Amniotic epithelial cell (primary cell): ENCODE data around the gene MAP7.
A peak's percentile ranks its signal among the peaks of the same experiment; 100 is the strongest.
"Not testable (repeated sequence)": the region's sequence is repeated elsewhere in the genome, so short reads cannot be mapped to it uniquely, and the experiment has no call there.

Source experiments
- DNase-seq: peaks from one replicate; pipeline ENCODE4 v3.0.0-alpha.2; 2010; ENCODE audit warnings: low read depth

The MAP7 gene

GRCh38 chr6:136421537-136422158, 128.6 kb downstream of the MAP7 start:
- DNase-seq, result no peak

- no peak for DNase-seq
These were observed 129.4 kb downstream of the MAP7 start for GRCh38 chr6:136420853-136421252.

- DNase-seq, result peak; percentile 75
These were observed 134.7 kb downstream of the MAP7 start for GRCh38 chr6:136415351-136416007.

- no peak for DNase-seq
These were observed 137.8 kb downstream of the MAP7 start for GRCh38 chr6:136412410-136412809.

- DNase-seq, result no peak
These were observed 138.5 kb downstream of the MAP7 start for GRCh38 chr6:136411453-136412354.

DNA sequence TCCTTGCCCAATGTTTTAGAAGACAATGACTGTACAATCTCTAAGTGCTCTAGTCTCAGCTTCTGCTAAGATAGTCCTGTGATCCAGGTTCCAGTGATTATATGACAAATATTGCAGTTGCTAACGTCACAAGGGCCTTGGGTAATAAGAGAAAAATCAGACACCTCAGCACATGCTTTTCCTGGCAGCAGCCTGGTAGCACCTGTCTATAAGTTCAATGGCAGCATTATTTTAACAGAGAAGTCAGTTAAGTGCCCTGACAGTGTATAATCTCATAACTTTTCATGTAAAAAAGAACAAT, 139.2 kb downstream of the MAP7 start:
- DNase-seq, result no peak

- no peak for DNase-seq
These were observed 139.8 kb downstream of the MAP7 start for GRCh38 chr6:136410201-136411024.

- DNase-seq, result no peak
These were observed 140.6 kb downstream of the MAP7 start for GRCh38 chr6:136409597-136409996.

- peak; percentile 74 for DNase-seq
These were observed 142.0 kb downstream of the MAP7 start for GRCh38 chr6:136408204-136408603.

GRCh38 chr6:136405420-136406029, 144.7 kb downstream of the MAP7 start:
- peak; percentile 35 for DNase-seq

- no peak for DNase-seq
These were observed 145.4 kb downstream of the MAP7 start for GRCh38 chr6:136404627-136405419.

DNA sequence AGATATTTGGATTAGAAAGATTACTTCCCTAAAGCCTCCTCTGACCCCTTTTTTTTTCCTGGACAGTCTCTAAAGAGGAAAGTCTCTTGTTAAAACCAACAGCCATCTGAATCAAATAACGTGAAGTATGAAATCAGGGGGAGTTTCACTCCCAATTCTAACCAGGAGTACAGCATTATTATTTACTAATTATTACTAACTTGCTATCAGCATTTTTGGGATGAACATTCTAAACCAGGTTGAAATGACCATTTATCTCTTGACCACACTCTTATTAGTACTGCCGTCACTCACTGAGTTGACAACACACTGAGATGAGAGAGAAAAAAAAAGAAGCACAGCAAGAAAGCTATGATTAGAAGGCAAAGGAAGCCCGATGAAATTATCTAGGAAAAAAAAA, 146.2 kb downstream of the MAP7 start:
- peak; percentile 35 for DNase-seq

GRCh38 chr6:136403110-136403980, 146.9 kb downstream of the MAP7 start:
- peak; percentile 97 for DNase-seq

DNA sequence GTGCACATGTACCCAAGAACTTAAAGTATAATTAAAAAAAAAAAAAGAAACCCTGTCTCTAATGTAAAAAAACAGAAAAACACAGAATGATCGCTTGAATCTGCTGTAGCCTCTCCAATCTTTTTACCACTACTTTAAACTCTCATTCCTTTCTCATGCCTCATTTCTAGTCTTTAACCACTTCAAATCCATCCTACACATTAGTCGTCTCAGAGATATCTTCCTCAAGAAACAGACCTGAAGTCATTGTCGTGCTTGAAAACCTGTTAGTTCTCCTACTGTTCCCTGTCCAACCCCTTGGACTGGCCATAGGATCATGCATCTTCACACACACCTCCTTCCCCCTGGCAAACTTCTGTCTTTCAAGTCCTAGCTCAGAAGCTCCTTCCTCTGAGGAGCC, 148.5 kb downstream of the MAP7 start:
- DNase-seq, result peak; percentile 61

DNA sequence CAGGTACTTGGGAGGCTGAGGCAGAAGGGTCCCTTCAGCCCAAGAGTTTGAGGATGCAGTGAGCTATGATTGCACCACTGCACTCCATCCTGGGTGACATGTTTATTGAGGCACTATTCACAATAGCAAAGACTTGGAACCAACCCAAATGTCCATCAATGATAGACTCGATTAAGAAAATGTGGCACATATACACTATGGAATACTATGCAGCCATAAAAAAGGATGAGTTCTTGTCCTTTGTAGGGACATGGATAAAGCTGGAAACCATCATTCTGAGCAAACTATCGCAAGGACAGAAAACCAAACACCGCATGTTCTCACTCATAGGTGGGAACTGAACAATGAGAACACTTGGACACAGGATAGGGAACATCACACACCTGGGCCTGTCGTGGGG, 149.0 kb downstream of the MAP7 start:
- not testable (repeated sequence) for DNase-seq

GRCh38 chr6:136398453-136398852, 151.8 kb downstream of the MAP7 start:
- no peak for DNase-seq

DNA sequence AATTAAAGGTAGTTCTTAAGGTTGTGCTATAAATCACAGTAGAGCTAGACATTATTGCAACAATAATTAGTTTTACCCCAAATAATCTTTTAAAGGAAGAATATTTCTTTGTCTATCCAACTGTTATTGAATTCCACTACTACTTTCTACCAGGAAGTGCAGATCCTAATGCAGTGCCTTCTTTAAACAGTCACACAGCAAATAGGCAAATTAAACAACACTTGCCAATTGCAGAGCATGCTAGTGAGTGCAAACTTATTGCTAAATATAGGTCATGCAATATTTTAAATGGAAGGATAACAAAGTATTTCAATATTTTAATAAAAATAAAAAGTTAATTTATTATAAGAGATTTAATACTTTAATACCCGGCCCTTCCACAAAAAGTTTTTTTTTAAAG, 153.3 kb downstream of the MAP7 start:
- no peak for DNase-seq

DNA sequence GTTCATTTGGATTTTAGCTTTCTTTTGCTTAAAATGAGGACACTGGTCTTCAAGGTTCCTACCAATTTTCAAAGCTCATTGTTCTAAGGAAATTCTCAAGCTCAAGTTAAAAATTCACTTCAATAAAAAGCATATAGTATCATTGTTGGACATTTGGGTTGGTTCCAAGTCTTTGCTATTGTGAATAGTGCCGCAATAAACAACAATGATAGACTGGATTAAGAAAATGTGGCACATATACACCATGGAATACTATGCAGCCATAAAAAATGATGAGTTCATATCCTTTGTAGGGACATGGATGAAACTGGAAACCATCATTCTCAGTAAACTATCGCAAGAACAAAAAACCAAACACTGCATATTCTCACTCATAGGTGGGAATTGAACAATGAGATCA, 159.3 kb downstream of the MAP7 start:
- DNase-seq, result not testable (repeated sequence)

DNA sequence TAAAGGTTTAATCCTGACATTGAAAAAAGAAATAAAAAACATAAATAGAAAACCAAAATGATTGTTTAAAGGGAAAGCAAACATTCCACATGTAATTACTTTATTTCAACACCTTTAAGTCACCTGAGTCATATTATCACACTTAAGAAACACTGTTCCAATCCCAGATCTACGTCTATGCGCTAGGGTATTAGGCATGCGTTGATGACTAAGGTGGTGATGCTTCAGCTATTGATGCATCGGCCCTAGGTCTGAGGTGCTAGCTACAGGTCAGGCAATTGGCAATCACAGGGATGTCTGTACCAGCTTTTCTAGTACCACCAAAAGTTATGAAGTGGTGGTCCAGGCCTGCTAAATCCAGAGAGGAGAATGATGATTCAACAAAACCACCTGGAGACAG, 162.9 kb downstream of the MAP7 start:
- DNase-seq, result no peak
